ENCODE results near the gene SLC34A3. TPM values are rescaled to one million over a fixed set of nuclear protein-coding genes. Genes with fewer than 3 reads are reported as not detected.
A peak's percentile ranks its signal among the peaks of the same experiment; 100 is the strongest.

The SLC34A3 gene
- total RNA-seq, 4 donors from 2014 or later = not detected

- H3K27me3 ChIP-seq = no peaks in the 10 kb centered on the region
- no peak for DNase-seq (ENCODE audit: extremely low spot score)
- WGBS = 88% methylated on average over 3 of the region's 3 CpGs
- intact Hi-C loops (cut with DNase I) = no loop called here
- H3K9me3 ChIP-seq = no peaks in the 10 kb centered on the region
- H3K4me1 ChIP-seq = peaks cover 41 to 81% (median 59%) of the 10 kb centered on the region in 4 donors
- TF ChIP-seq POLR2AphosphoS5 (IDR thresholded peaks at IDR 0.05) = no peak
- no peak for TF ChIP-seq POLR2A (IDR thresholded peaks at IDR 0.05; ENCODE audit: low read depth)
- no peak for TF ChIP-seq CTCF (IDR thresholded peaks at IDR 0.05)
- no peak for TF ChIP-seq EP300 (IDR thresholded peaks at IDR 0.05)
- H3K36me3 ChIP-seq = peaks cover 11 to 38% (median 29%) of the 10 kb centered on the region in 4 donors
- H3K27ac ChIP-seq (replicated peaks in 1 of 4) = peak overlapping the region in 1 of 4 donors; percentile 99
- no peak overlapping the region for H3K4me3 ChIP-seq
Measured at GRCh38 chr9:137191245-137191644, 39.5 kb upstream of the SLC34A3 start.

GRCh38 chr9:137191691-137192447, 38.8 kb upstream of the SLC34A3 start:
- Histone ChIP-seq H3K4me1 (peaks cover 36 to 79% (median 54%) of the 10 kb centered on the region in 4 donors), H3K36me3 (peaks cover 11 to 32% (median 27%) of the 10 kb centered on the region in 4 donors), H3K27me3 (no peaks in the 10 kb centered on the region), H3K4me3 (no peak overlapping the region), H3K27ac (replicated peaks in 1 of 4) (peak overlapping the region in 1 of 4 donors; percentile 9), H3K9me3 (no peaks in the 10 kb centered on the region)
- WGBS = 100% methylated on average over 10 of the region's 22 CpGs
- no peak for DNase-seq (ENCODE audit: extremely low spot score)
- TF ChIP-seq EP300 (IDR thresholded peaks at IDR 0.05) (no peak), CTCF (IDR thresholded peaks at IDR 0.05) (no peak), POLR2AphosphoS5 (IDR thresholded peaks at IDR 0.05) (no peak), POLR2A (IDR thresholded peaks at IDR 0.05; ENCODE audit: low read depth) (no peak)
- intact Hi-C loops (cut with DNase I) = no loop called here

GRCh38 chr9:137192448-137192780, 38.3 kb upstream of the SLC34A3 start:
- H3K27ac ChIP-seq (replicated peaks in 1 of 4) = no peak overlapping the region
- H3K4me1 ChIP-seq = peaks cover 35 to 79% (median 53%) of the 10 kb centered on the region in 4 donors
- 82% methylated on average over 8 of the region's 10 CpGs for WGBS
- no peaks in the 10 kb centered on the region for H3K27me3 ChIP-seq
- no peaks in the 10 kb centered on the region for H3K9me3 ChIP-seq
- intact Hi-C loops (cut with DNase I) = no loop called here
- no peak for DNase-seq (ENCODE audit: extremely low spot score)
- peaks cover 11 to 28% (median 27%) of the 10 kb centered on the region in 4 donors for H3K36me3 ChIP-seq
- no peak overlapping the region for H3K4me3 ChIP-seq
- TF ChIP-seq POLR2A (IDR thresholded peaks at IDR 0.05; ENCODE audit: low read depth) = no peak
- TF ChIP-seq EP300 (IDR thresholded peaks at IDR 0.05) = no peak
- TF ChIP-seq CTCF (IDR thresholded peaks at IDR 0.05) = no peak
- no peak for TF ChIP-seq POLR2AphosphoS5 (IDR thresholded peaks at IDR 0.05)

GRCh38 chr9:137192859-137193258, 37.8 kb upstream of the SLC34A3 start:
- Histone ChIP-seq H3K9me3 (no peaks in the 10 kb centered on the region), H3K4me3 (no peak overlapping the region), H3K27ac (replicated peaks in 1 of 4) (no peak overlapping the region), H3K4me1 (peaks cover 35 to 79% (median 53%) of the 10 kb centered on the region in 4 donors), H3K27me3 (no peaks in the 10 kb centered on the region), H3K36me3 (peaks cover 11 to 28% (median 27%) of the 10 kb centered on the region in 4 donors)
- 100% methylated on average over 1 of the region's 2 CpGs for WGBS
- no peak for DNase-seq (ENCODE audit: extremely low spot score)
- intact Hi-C loops (cut with DNase I) = no loop called here
- TF ChIP-seq POLR2A (IDR thresholded peaks at IDR 0.05; ENCODE audit: low read depth) = no peak
- TF ChIP-seq EP300 (IDR thresholded peaks at IDR 0.05) = no peak
- TF ChIP-seq CTCF (IDR thresholded peaks at IDR 0.05) = no peak
- TF ChIP-seq POLR2AphosphoS5 (IDR thresholded peaks at IDR 0.05) = no peak
